Colonic mucosa (tissue), 4 donors: ENCODE results near the gene CADM1. TPM values are rescaled to one million over a fixed set of nuclear protein-coding genes. Genes with fewer than 3 reads are reported as not detected.

ENCODE experiments used
- DNase-seq: peaks from one replicate; pipeline ENCODE4 v3.0.0-alpha.2; 2020
- H3K27ac ChIP-seq: fragments of 200-600 bp; one replicate; pipeline ENCODE4 v1.8.0; 2021
- H3K27me3 ChIP-seq: fragments of 200-600 bp; one replicate; pipeline ENCODE4 v1.8.0; 2021
- H3K36me3 ChIP-seq: fragments of 200-600 bp; one replicate; pipeline ENCODE4 v1.8.0; 2021
- H3K4me1 ChIP-seq: fragments of 200-600 bp; one replicate; pipeline ENCODE4 v1.8.0; 2021; ENCODE audit warnings: mild to moderate bottlenecking
- H3K4me3 ChIP-seq: fragments of 200-600 bp; one replicate; pipeline ENCODE4 v1.8.0; 2021
- H3K9ac ChIP-seq, 2 donors: one replicate each; pipeline ENCODE4 v1.7.0; 2013; ENCODE audit warnings: control low read depth in 2 of 2, low read depth in 2 of 2, low read length in 2 of 2
- H3K9me3 ChIP-seq: fragments of 200-600 bp; one replicate; pipeline ENCODE4 v1.8.0; 2021
- intact Hi-C: fragments of 100-400 bp; cut with DNase I; formaldehyde crosslinking; loops from one replicate; pipeline ENCODE4 v1.14.1; 2022
- total RNA-seq, 2 donors: library from RNA; stranded (reverse); fragmentation: NEBNext Ultra II Directional in 1 of 2; extraction: Animal tissue kit (Norgen Biotek cat#: 25700) in 1 of 2; gene quantifications; one replicate each; pipeline ENCODE4 v1.2.1, GENCODE V29; 2021
- TF ChIP-seq, protein P1 (sequence below): fragments of 200-600 bp; IDR thresholded peaks from one replicate; pipeline ENCODE4 v1.8.0; 2022; ENCODE audit warnings: antibody characterized with exemption, mild to moderate bottlenecking
- donor health status: healthy.
- donor health status: DM: no; HTN: no; CAD: no.
- donor health status: DM: no; HTN: no; CAD: no.

CADM1 gene
- total RNA-seq, 2 donors from 2014 or later, result 5.2 to 6.4 TPM

DNA sequence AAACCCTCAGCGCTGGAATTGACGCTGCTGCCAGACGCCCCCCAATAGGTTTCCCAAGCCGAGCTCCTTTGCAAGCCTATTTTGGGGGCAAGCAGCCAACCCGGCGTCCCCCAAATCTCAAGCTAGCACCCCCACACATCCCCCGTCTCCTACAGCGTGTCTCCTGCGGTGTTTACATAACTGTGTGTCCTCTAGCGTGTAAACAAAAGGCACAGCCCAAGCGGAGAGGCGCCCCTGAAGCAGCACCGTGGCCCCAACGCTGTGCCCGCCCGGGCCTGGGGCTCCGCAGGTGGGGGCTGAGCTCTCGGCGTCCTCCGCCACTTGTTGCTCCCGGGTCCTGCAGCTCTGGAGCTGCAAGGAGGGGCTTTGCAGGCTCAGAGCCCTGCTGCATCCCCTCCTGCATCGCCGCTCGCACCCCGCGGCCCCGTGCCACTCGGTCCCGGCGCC is 1.6 kb downstream of the CADM1 start:
- H3K9me3 ChIP-seq, result no peaks in the 10 kb centered on the region
- TF ChIP-seq, protein P1, sequence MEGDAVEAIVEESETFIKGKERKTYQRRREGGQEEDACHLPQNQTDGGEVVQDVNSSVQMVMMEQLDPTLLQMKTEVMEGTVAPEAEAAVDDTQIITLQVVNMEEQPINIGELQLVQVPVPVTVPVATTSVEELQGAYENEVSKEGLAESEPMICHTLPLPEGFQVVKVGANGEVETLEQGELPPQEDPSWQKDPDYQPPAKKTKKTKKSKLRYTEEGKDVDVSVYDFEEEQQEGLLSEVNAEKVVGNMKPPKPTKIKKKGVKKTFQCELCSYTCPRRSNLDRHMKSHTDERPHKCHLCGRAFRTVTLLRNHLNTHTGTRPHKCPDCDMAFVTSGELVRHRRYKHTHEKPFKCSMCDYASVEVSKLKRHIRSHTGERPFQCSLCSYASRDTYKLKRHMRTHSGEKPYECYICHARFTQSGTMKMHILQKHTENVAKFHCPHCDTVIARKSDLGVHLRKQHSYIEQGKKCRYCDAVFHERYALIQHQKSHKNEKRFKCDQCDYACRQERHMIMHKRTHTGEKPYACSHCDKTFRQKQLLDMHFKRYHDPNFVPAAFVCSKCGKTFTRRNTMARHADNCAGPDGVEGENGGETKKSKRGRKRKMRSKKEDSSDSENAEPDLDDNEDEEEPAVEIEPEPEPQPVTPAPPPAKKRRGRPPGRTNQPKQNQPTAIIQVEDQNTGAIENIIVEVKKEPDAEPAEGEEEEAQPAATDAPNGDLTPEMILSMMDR, result no peak
- H3K27me3 ChIP-seq, result peaks cover 30% of the 10 kb centered on the region
- H3K36me3 ChIP-seq, result no peaks in the 10 kb centered on the region
- H3K4me1 ChIP-seq, result peaks cover 2% of the 10 kb centered on the region
- no peak for DNase-seq
- intact Hi-C loops, result loop anchor here (2.0 to 10.0 kb wide), 2 partner anchors 152 to 166 kb away; no protein-coding TSS in a partner anchor
- H3K4me3 ChIP-seq, result peak overlapping the region; percentile 45
- H3K9ac ChIP-seq, result no peak overlapping the region
- H3K27ac ChIP-seq, result no peak overlapping the region

DNA sequence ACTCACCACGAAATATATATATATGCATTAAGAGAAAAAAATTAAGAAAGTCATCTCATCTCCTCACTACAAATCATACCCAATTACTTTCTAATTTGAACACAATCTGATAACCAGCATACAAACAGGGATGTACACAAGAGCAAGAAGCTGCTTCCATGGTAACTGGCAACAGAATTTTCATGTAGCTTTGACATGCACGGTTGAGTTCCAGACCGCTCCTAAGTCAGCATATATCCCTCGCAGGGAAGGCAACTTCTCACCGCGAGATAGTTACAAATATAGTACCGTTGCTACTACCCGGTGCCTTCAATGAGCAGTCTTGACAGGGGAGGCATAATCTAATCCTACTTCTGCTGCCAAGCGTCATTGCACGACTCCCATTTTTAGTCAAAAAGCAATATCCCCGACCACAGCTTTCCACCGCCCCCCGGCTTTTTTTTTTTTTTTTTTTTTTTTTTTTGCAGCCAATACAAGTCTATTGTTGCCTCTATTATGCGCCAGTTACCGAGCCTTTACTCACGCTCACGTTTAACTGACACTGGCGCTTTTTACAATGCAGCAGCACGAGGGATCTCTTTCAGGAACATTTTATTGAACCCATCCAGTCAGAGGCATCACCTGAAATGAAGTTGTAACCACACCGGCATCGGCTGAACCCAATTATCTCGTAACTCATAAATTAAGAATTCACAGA is 2.2 kb downstream of the CADM1 start:
- Histone ChIP-seq H3K27ac (no peak overlapping the region), H3K27me3 (peaks cover 30% of the 10 kb centered on the region), H3K9ac (no peak overlapping the region)

DNA sequence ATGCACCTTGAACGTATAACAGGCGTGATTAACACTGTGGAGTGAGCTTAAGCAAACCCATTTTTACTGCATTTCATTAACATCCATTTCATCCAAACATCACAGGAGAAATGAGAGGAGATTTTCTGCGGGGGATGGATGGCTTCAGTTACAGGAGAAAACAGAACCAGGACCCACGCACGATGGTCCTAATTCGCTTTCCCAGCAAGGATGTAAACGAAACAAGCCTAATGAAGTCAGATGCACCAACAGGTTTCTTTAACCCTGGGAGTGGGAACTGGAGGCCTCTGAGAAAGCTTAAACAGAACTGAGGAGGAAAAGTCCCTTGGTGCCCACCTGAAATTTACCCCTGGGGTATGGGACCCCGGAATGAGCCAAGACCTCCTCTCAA is 2.7 kb downstream of the CADM1 start:
- H3K27me3 ChIP-seq, result peaks cover 30% of the 10 kb centered on the region
- H3K27ac ChIP-seq, result no peak overlapping the region
- H3K36me3 ChIP-seq, result no peaks in the 10 kb centered on the region
- TF ChIP-seq, protein P1, result no peak
- no peak for DNase-seq
- no peak overlapping the region for H3K4me3 ChIP-seq
- intact Hi-C loops, result loop anchor here (10.0 kb wide), 1 partner anchor 153 kb away; no protein-coding TSS in a partner anchor
- peaks cover 2% of the 10 kb centered on the region for H3K4me1 ChIP-seq
- no peak overlapping the region for H3K9ac ChIP-seq
- no peaks in the 10 kb centered on the region for H3K9me3 ChIP-seq

More for the DNA sequence above, 2.2 kb downstream of the CADM1 start:
- H3K4me3 ChIP-seq, result peak overlapping the region; percentile 45
- DNase-seq, result no peak
- peaks cover 2% of the 10 kb centered on the region for H3K4me1 ChIP-seq
- TF ChIP-seq, protein P1, result no peak
- intact Hi-C loops, result loop anchor here (2.0 to 10.0 kb wide), 2 partner anchors 153 to 165 kb away; no protein-coding TSS in a partner anchor
- no peaks in the 10 kb centered on the region for H3K9me3 ChIP-seq
- no peaks in the 10 kb centered on the region for H3K36me3 ChIP-seq

DNA sequence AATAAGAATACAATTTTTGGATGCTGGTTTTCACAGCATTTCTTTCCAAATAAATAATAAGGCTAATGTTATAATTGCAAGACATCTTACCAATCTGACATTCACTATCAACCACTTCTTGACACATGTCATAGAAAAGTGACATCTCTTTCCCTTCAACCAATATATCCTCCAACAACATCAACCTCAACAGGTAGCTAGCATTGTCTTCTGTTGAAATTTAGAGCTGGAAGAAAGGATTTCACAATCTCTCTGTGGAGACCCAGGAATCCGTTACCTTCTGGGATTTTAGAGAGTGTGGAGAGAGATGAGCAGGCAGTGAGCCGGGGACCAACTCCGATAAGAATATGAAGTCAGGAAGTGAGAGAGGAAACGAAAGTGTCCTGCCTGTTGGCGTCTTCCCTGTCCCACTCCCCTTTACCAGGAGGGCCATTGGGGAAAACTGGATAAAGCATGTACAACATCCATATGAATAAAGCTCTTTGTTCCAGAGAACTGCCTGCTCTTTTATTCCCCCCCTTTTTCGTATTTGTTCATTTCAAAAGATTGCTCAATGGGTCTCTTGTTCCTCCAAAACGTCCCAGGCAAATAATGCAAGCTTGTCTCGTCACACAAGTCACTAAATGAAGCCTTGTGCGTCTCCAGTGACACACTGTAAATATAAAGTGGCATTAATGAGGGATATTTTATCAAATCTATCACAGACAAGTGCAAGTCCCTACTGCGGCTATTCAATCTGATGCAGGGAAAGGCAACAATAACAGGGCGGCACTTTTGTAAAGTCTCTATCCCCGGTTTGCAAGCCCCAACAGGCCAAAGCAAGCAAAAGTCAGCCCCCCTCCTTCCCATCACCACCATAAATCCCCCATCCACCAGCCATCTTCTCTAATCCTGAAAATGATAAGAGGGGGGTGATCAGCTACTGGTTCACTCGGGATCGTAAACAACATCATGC is 3.4 kb downstream of the CADM1 start:
- peaks cover 30% of the 10 kb centered on the region for H3K27me3 ChIP-seq
- DNase-seq, result no peak
- H3K36me3 ChIP-seq, result no peaks in the 10 kb centered on the region
- no peak overlapping the region for H3K9ac ChIP-seq
- peaks cover 2% of the 10 kb centered on the region for H3K4me1 ChIP-seq
- TF ChIP-seq, protein P1, result no peak
- intact Hi-C loops, result loop anchor here (10.0 kb wide), 1 partner anchor 154 kb away; no protein-coding TSS in a partner anchor
- no peak overlapping the region for H3K4me3 ChIP-seq
- no peak overlapping the region for H3K27ac ChIP-seq
- H3K9me3 ChIP-seq, result no peaks in the 10 kb centered on the region

DNA sequence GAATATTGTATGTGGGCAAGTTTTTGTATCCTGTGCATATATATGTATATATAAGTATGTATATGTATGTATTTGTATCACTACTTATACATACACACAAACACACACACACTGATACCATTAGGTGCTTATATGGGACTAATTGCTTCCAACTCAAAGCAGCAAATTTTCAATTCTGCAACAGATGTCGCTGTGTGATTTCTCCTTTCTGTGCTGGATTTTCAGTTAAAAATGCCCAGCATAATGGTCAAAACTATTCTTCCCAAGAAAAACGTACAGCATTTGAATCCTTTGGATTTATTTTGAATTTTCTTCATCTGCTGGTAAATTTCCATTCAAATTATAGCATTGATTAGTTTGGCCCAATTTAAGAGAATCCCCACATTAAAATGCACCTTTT is 4.3 kb downstream of the CADM1 start:
- TF ChIP-seq, protein P1, result no peak
- H3K9me3 ChIP-seq, result no peaks in the 10 kb centered on the region
- H3K36me3 ChIP-seq, result no peaks in the 10 kb centered on the region
- no peak overlapping the region for H3K27ac ChIP-seq
- no peaks in the 10 kb centered on the region for H3K4me1 ChIP-seq
- no peak overlapping the region for H3K4me3 ChIP-seq
- intact Hi-C loops, result loop anchor here (10.0 kb wide), 1 partner anchor 155 kb away; no protein-coding TSS in a partner anchor
- peaks cover 25% of the 10 kb centered on the region for H3K27me3 ChIP-seq
- no peak for DNase-seq
- H3K9ac ChIP-seq, result no peak overlapping the region
